CD4-positive, alpha-beta T cell treated with Interleukin-2 at 100 ng/mL for 4 hours (primary cell): ENCODE measurements around the gene ETS1.
A peak's percentile ranks its signal among the peaks of the same experiment; 100 is the strongest.

Experiments used
- DNase-seq: peaks from one replicate; pipeline ENCODE4 v3.0.0-alpha.2; 2020; ENCODE audit warnings: low spot score

The ETS1 gene

DNA sequence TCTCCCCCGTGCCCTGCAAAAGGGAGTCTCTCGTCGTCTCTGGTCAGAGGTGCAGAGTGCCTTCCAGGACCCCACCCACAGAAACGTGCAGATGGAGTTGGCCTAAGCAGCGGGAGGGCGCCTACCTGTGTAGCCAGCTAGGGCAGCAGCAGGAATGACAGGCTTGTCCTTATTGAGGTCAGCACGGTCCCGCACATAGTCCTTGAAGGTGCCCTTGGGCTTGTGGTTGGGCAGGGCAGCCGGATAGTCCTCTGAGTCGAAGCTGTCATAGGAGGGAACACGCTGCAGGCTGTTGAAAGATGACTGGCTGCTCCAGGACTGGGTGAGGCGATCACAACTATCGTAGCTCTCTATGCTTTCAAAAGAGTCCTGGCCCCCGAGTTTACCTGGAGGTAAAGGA, 107.3 kb downstream of the ETS1 start:
- no peak for DNase-seq

DNA sequence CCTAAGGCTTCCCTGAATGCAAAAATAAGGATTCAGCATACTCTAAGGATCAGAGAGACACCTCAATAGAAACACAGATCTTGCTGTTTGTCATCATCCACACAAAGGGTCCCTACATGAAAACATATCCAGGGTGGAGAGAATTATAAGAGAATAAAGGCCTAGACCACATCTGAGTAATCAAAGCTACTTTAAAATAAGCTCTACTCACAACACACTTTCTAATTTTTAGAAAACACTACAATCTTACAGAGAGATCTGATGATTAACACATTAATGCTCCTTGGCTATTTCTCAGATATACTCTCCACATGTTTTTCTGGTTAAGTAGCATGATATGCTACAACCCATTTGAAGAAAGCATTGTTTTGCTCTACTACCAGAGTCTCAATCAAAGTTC, 108.2 kb downstream of the ETS1 start:
- DNase-seq, result peak; percentile 64

DNA sequence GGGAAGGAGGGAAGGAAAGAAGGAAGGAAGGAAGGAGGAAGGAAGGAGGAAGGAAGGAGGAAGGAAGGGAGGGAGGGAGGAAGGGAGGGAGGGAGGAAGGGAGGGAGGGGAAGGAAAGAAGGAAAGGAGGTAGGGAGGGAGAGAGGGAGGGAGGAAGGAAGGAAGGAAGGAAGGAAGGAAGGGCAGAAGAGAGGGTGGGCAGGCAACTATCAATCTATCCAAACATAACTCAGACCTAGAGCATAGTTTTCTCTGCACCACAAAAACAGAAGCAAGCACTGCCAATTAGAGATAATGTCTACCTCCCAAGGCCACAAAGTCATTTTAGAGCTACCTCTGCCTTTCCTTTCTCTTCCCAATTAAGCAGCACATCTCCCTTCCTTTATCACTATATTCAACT, 109.1 kb downstream of the ETS1 start:
- no peak for DNase-seq

DNA sequence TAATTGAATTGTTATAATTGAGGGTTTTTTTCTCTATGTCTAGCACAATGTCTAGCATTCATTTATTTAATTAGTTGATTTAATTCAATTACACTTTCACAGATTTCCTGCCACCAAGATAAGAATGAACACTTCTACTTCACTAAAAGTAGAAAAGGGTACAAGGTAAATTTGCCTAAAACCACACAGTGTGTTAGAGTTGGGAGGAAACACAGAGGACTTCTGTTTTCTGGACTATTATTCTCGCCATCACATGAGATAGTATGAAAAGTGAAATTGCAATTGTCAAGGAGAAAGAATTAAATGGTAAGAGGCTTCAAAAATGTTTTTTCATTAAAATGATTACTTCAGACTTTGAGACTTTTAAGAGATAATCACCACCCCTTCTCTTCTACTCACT, 109.5 kb downstream of the ETS1 start:
- no peak for DNase-seq

DNA sequence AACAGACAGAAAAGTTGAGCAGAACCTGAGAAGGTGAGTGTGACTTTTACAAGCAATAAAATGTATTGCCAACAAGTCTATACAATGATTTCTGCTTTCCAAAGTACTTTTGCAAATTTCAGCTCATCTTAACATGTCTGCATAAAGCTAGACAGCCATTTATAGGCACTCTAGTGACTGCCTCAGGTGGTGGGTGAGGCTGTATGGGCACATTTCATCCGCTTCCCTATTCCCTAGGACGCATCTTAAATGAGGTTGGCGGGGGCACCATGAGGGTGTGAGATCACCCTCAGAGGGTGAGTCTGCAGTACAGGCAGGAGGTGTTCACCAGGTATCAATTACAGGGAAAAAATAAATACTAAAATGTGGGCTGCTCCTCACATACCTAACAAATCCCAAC, 110.1 kb downstream of the ETS1 start:
- no peak for DNase-seq

DNA sequence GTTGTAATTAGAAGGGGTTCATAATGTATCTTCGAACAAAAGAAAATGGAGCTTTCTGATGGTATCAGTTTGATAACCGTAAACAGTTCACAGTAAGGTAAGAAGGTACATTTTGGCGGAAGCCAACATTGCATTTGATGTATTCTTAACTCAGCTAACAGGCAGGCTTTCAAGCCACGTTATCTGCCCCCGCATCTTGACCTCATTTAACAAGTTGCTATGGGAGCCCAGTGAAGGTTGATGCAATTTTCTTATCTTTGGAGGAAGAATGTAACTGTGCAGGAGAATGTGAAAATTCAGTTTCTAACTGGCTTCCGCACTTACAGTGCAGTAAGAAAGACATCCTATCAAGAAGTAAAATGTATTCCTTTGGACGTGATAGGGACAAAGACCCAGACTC, 110.6 kb downstream of the ETS1 start:
- DNase-seq, result peak; percentile 90

DNA sequence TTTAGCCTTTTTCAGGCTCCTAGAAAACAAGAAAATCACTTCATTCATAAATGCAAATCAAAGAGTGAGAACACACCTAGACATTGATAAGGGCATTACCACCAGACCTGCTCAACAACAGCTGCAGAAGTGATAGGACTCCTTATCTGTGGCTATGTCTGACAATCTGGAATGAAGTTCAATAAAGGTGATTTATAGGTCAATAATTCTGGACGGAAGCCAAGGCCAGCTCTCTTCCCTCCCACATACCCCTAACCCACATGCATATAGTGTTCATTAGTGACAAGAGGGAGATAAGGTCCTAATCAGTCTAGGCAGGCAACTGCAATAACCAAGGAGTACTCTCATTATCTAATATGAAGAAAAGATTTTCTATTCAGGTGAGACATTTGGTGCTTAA, 111.3 kb downstream of the ETS1 start:
- no peak for DNase-seq

DNA sequence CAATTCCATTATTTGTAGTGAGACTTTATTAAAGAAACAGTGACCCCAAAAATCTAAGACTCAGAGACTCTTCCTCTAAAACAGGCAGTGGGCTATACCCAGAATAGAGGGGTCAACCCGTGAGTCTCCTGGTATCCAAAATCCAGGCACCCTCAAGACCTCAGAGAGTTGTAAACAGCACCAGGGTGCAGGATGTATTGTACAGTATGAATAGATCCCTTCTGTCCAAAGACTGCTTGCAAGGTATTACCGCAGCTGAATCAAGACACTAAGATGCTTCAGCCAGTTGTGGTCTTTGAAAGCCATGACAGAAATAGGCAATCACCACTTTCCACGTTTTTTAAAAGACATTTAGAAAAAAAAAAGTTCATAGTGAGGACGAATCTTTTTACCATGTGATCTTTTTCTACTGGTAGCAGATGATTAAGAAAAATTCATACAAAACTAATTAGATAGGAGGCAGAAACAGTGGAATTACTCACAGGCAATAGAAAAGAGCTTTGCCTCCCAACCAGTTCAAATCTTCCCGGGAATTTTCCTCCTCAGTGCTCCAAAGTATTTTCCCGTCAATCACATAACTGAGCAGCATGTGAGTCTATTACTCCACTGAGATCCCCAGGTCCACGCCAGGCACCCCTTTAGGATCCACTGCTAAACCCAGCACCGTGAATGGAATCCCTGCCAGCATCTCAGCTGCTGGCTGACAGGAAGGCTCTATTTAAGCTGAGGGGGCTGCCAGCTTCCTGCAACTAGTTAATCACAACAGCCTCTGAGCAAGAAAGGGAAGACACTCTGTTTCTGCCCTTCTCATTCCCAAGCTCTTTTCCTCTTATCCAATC, 113.1 kb downstream of the ETS1 start:
- no peak for DNase-seq

DNA sequence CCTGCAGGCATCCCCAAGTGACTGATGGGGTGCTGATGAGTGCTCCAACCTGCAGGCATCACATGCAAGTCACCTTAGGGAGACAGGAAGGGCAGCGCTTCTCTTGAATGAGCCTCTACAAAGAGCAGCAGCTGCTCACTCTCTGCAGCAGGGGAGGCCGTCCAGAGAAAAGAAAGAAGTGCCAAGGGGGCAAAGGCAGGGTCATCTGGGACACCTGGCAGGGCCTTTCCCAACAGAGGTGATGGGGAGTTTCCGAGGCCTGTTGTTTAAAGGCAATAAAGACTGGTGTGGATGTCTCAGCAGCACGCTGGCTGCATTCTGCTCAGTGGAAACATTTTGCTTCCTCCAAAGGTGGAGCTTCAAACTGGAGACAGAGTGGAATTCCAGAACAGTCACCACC, 113.7 kb downstream of the ETS1 start:
- DNase-seq, result peak; percentile 49

GRCh38 chr11:128472128-128473089, 114.9 kb downstream of the ETS1 start:
- DNase-seq, result peak; percentile 65

- peak; percentile 76 for DNase-seq
Measured at GRCh38 chr11:128471138-128471661, 116.2 kb downstream of the ETS1 start.

GRCh38 chr11:128470081-128470480, 117.3 kb downstream of the ETS1 start:
- peak; percentile 78 for DNase-seq

DNA sequence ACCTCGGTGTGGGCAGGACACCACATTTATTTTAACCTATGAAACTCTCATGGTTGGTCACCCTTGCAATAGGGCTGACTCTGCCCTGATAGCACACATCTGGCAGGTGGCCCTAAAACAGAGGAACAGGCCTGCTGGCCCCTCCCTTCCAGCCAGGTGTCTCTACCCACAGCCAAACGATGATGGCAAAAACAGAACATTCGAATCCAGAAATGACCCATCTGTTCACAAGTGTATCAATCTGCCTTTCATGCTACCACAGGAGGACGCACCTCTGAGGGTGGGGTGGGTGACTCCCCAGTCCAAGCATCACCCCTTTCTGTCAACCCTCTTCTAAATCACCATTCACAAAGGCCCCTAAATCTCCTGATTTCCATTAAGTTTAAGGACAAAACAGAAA, 118.1 kb downstream of the ETS1 start:
- no peak for DNase-seq

DNA sequence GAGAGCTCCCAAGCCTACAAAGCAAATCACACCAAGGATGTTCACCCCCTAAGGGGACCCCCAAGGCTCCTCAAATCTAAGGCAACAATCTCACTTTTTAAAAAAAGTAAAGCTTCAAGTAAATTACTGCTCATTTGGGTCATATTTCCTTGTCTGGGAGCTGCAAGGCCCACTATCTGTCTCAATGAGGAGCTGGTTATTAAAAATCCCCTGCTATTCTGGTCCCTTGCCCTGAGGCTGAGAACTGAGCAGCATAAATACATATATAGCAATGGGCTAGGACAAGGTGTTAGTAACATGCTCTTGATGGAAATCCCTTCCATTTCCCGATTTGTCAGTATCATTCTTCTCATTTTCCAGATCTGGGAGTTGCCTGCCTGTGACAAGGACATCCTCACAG, 119.2 kb downstream of the ETS1 start:
- DNase-seq, result no peak

DNA sequence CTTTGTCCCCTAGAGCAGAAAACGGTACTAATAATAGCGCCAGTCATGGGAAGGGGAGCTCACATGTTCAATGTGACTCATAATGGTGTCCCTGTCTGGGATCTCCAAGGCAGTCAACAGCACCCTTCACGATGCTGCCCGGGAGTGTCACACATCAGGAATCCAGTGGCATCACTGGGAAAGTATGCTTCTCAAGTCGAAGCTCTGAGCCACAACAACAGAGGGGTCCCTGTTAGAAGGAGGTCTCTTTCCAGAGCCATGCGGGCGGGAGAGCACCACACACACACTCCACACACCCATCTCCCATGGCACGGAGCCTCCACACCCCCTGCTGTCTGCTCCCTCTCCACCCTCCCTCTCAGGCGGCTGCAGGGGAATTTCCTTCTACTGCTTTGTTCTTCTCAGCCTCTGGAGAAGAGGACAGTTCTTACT, 119.7 kb downstream of the ETS1 start:
- DNase-seq, result no peak

GRCh38 chr11:128467041-128467440, 120.3 kb downstream of the ETS1 start:
- no peak for DNase-seq

DNA sequence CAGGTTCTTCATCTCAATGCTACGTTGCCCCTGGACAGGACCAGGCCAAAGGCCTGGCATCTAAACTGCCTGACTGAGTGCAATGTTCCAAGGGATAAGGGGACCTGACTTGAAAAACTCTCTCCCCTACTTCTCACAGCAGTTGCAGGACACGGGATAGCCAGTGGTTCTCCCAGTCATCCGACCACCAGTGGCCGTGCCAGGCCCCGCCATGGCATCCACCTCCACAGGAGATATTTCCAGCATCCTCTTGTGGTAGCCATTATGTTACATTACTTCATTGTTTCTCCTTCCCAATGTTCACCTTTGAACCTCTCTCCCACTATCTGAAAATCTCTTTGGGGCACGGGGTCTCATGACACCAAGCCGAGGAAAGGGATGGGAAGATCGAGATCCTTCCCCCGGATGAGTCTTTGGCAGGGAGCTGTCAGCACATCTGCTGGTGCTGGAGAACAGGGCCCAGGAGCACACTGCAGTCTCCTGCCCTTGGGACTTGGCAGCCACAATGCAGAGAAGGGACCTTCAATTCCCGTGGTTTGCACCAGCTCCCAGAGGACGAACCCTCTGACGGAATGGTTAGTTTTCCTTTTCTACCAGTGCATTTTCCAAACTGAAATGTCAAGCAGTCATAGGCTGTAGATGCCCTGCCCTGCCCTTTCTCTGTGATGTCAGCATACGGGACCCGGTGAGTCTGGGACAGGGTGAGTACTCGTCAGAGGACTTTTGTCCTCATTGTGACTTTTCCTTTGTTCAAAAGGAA, 121.2 kb downstream of the ETS1 start:
- DNase-seq, result no peak

- DNase-seq, result no peak
Measured at GRCh38 chr11:128465531-128465930, 121.8 kb downstream of the ETS1 start.

GRCh38 chr11:128464878-128465450, 122.4 kb downstream of the ETS1 start:
- DNase-seq, result no peak

DNA sequence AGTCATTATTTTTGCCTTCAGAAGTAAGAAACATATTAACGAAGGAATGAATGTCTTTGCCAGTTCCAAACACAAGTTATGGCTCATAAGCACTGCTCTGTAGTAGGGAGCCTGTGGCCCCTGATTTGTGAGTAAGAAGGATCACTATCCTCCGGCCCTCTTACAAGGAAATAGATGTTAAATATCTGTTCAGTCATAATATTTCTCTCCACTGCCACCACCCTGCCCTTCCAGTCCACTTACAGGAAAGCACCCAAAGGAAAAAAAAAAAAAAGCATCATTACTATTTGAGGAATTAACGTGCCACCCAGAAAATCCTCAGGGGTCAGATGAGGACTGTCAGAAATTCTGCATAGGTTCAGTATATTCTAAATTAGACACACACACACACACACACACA, 123.4 kb downstream of the ETS1 start:
- no peak for DNase-seq

GRCh38 chr11:128463371-128463829, 124.0 kb downstream of the ETS1 start:
- DNase-seq, result no peak

GRCh38 chr11:128462922-128463321, 124.4 kb downstream of the ETS1 start:
- DNase-seq, result no peak
